NCI-H2196 treated with DMSO at 0.1 percent for 48 hours (cell line): ENCODE measurements around the gene MGAT4D.
"Not testable (repeated sequence)": the region's sequence is repeated elsewhere in the genome, so short reads cannot be mapped to it uniquely, and the experiment has no call there.

Source experiments
- DNase-seq: peaks from one replicate; lab custom pipeline; 2025; ENCODE audit not compliant: unreplicated experiment; lab: John Stamatoyannopoulos, UW

Gene MGAT4D

DNA sequence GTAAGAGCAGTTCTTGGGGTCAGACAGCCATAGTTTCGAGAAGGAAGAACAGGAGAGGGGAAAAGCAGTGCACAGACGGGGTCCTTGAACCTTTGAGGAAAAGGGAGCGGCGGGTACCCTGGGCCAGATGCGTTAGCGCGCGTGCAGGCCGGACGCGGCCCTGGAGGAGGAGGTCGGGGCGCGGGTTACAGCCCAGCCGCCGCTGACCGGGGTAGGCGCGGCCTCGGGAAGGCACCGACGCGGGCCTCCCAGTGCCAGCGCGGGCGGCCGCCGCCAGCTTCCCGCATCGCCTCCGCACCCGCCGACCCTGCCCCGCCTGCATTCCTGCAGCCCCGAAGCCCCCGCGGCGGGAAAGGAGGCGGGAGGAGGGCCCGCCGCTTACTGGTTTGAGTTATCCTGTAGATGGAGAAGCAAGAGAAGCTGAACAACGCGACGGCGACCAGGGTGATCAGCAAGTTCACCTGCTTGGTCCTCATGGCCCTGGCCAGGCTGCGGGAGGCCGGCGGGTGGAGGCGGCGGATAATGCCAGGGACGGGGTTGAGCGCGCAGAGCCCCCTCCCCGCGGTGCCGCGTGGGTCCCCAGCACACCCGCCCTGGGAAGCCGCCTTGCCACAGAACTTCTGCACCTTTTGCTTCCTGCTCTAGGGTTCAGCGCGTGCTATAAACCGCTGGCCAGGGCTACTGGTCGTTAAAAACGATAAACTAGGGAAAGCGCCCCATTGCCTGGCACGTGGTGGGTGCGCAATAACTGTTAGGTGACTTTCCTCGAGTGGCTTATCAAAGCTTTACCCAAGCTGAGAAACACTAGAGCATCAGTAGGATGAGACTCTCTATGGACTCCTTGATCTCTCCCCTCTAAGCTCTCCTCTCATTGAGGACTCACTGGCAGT, at the start of gene MGAT4D:
MGAT4D (minus strand) TSS at position 547 of the 890 bp plus-strand sequence; CDS start at position 476, 71 bp downstream.
- no peak for DNase-seq

DNA sequence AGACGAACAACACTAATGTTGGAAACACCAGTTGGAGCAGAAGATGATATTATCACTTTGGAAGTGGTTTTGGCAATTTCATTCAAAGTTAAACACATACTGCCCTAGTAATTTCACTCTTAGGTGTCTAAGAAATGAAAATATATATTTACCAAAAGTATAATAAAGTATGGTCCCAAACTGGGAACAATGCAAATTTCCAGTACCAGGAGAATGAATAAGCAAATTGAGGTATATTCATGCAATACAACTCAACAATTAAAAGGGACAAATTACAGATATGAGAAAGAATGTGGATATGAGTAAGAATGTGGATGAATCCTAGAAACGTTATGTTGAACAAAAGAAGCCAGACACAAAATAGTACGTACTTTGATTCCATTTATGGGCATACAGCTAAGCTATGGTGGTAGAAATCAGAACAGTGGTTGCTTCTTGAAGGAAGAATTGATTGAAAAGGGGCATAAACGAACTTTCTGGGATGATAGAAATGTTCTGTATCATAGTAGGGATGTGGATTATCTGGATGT, 35.9 kb upstream of the MGAT4D start:
- DNase-seq = no peak

DNA sequence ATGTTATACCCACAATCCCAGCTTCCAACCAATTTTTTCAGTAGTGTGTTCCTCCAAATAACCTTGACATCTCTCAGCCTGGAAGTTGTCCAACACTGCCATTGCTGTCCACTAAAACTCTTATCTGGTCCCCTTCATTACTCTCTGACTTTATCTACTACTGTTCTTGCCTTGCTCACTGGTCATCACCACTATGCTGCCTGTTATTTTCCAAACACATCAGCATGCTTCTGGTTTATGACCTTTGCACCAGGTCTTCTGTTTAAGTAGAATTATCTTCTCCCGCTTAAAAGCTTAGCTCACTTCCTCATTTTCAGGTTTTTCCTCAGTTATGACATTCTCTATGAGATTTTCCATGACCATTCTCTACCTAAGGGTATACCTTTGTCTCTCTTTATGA, 31.3 kb upstream of the MGAT4D start:
- DNase-seq = no peak

DNA sequence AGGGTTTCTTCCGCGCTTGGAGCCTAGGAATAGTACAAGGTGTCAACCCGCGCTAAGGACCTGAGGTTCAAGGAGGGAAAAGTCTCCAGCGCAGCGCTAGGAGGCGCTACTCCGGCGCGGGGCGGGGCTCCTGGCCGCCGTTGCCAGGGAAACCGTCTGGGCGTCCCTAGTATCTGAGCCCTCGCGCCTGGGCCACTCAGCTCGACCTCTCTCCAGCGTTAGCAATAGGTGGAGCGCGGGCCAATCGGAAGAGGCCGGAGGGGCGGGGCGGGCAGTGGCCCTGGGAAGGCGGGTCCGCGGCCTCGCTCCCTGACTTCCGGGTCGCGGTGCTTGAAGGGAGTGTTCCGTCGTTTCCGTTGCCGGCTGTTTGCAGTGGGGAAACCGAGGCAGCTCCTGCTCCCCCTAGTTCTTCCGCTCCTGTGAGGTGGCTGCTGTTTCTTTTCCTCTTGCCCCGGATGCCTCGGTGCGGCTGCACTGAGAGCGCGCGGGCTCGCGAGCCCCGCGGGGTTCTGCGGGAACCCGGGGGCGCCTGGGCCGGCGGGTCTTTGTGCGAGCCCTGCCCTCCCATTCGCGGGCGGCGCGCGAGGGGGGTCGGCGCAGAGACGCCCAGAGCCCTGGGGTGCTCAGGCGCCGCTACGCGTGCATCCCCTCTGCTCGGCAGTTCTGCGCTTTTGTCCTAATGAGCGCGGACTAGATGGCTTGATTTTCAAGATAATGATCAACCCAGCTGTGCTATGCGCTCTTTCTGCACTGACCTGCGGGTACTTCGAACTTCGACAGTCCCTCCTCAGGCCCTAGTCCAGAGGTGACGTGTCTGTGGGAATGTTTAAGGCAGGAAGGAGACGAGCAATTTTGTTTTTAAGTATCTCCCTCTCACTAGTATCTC, 26.0 kb upstream of the MGAT4D start, which contains the start of gene ELMOD2:
ELMOD2 (plus strand) TSS at position 312 of the 886 bp plus-strand sequence. CDS start 1,261 bp downstream, outside the sequence.
- DNase-seq = peak; percentile 83

DNA sequence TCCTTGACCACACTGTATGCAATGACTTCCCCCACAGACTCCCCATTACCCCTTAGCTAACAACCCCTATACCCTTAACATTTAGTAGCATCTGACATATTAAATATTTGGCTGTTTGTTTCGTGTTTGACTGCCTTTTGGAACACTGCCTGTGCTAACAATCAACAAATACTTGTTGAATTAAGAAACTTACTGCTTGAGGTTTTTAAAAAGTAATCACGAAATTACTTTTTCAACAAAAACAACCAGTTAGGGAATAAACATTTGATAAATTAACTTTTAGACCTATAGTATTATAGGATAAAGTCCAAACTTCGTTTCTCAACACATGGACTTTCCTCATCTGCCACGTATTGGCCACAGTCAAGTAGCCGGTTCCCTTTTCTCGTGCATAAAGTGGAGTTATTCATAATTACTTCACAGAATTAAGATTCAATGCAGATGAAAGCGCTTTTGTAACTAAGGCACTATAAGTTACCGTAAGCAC, 25.3 kb upstream of the MGAT4D start:
- no peak for DNase-seq

DNA sequence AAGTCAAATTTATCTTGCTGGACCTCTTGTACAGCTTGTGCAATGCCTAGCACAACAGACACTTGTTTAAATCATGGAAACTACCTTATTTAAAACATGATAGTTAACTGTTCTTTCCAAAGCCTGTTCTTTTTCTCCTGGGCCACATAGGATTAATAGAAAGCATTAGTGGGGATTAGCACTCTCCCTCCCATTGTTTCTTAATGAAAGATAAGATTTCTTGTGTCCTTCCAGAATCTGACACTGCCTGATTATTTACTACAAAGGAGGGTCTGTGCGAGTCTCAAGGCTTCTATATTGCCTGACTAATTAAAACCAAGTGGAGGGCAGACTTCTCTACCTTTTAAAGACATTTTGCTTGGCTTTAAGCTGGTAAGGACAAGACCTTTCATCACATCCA, 17.3 kb upstream of the MGAT4D start:
- DNase-seq = no peak

DNA sequence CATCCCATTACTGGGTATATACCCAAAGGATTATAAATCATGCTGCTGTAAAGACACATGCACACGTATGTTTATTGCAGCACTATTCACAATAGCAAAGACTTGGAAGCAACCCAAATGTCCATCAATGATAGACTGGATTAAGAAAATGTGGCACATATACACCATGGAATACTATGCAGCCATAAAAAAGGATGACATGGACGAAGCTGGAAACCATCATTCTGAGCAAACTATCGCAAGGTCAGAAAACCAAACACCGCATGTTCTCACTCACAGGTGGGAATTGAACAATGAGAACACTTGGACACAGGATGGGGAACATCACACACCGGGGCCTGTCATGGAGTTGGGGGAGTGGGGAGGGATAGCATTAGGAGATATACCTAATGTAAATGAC, 15.7 kb upstream of the MGAT4D start:
- not testable (repeated sequence) for DNase-seq

DNA sequence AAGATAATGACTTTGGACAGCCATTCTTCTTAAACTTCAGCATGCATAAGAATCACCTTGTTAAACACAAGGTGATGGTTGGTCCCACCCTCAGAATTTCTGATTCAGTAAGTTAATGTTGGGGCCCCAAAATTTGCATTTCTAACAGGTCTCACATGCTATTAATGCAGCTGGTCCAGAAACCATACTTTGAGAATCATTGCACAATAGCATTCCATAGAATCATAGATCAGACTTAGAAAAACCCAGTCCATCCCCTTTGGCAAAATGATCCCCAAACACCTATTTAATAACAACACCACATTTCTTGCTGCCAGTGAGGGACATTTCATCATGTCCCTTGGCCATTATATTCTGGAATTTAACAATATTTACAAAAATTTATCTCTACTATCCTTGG, 6.2 kb upstream of the MGAT4D start:
- no peak for DNase-seq

DNA sequence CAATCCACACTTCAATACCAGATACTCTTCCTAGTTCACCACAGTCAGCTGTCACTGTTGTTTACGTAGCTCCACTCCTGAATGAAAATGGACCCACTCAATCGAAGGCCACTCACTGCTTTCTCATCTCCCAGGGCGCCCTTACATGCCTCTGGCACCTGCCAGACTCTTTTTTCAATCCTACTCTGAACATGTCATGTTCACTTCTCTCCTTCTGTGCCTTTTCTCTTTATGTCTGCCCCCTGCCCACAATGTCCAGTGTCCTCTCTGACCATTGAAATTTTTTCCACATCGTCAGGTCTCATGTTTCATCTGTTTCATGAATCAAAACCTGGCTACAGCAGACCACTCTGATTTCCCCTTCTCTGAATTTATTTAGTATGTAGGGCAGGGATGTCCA, 1.3 kb upstream of the MGAT4D start:
- no peak for DNase-seq

DNA sequence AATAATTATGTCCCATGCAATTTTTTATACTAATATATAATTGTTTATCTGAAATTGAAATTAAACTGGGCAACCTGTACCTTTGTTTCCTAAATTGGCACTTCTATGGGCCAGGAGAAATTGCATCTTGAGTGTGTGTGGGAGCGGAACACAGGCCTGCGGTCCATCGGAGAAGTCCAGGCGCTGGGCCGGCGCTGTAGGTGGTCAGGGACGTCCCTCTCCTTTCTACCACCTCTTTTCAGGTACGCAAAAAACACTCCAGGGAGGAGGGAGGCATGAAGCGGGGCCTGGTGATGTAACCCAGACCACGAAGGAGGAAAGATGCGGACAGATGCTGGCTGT, 717 bp downstream of the MGAT4D start:
- DNase-seq = no peak

DNA sequence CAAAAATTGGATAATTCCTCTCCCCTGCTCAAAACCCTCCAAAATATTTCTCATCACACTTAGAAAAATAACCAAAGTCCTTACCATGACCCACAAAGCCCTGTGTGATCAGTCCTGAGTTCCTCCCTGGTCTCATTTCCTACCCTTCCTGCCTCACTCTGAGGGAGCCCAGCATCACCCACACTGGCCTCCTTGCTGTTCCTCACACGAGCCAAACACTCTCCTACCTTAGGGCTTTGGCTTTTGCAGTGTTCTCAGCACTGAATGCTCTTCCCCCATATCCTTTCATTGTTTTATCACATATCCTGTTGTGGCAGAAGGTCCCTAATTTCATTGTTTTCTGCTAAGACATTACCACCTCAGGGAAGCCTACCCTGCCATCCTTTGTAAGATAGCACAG, 12.2 kb downstream of the MGAT4D start:
- DNase-seq = no peak

DNA sequence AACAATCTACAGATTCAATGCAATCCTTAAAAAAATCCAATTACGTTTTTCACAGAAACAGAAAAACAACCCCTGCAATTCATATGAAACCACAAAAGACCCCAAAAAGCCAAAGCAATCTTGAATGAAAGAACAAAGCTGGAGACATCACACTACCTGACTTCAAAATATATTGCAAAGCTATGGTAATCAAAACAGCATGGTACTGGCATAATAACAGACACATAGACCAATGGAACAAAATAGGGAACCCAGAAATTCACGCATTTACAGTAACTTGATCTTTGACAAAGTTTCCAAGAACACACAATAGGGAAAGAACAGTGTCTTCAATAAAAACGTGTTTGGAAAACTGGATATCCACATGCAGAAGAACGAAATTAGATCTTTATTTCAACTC, 14.6 kb downstream of the MGAT4D start:
- no peak for DNase-seq

DNA sequence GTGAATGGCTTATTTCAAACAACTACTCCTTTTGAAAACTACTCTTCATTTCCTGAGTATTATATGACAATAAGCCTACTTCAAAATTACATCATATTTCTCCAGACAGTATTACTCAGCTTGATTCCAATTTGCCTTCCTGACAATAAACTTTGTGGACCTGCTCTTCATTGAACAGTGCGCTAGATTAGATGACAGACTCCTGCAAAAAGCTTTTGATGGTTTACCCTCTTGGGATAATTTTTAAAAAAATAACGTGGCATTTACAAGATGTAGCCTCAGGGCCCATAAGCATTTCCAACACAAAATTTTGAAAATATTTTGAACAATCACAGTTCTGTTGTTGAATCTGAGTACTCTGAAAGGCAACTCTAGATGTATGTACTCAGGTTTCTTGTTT, 25.9 kb downstream of the MGAT4D start:
- DNase-seq = no peak

DNA sequence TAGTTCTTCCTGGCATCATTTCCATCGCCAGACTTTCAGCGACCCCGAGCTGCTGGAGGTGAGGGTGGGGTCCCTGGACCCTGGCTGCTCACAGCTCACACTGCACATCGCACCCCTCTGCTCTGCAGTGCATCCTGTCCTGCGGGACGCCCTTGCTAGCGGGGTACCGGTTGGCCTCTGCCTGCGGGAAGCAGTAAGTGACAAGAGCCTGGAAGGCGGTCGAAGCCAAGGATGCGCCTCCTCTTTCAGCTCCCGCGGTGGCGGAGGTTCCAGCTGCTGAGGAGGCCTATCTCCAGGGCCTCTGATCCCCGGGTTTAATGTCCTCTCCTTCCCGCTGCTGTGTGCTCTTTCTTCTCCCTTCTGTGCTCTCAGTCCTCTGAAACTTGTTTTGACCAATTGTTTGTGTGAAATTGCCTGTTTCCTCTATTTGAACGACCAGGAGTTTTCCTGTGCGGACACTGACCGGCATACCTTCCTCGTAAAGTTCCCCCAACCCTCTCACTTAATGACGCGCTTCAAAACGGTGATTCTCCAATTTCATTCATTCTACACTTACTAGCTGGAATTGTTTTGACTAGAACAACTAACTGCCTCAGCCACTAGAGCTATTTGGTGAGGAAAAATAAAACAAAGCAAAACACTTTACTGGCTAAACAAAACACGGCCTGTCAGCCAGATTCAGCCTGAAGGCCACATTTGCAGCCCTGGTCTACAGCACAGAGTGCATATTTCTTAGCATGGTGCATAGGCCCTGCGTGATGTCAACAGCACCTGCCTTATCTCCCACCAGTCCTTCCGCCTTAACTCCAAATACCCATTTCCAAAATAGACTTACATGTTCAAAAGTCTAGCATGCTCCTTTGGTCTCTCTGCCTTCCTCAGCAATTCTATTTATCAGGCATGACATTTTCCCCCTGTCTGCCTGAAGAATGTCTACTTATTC, 28.0 kb downstream of the MGAT4D start:
- DNase-seq = no peak

DNA sequence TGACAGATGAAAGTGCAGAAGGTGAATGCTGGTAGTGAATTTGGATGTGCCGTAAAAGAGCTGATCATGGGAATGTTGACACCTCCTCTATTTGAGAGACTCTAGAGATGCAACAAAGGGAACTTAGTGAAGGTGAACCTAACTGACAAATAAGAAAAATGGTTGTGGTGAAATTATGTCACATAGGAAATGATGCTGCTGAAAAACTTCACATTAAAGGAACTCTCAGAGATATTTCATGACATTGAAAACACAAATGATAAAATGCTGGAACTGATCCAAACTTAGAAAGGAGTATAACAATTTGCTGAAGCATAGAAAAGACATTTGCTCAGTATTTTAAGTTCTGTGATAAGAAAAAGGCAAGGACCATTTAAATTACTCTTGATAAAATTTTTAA, 31.9 kb downstream of the MGAT4D start:
- DNase-seq = no peak

DNA sequence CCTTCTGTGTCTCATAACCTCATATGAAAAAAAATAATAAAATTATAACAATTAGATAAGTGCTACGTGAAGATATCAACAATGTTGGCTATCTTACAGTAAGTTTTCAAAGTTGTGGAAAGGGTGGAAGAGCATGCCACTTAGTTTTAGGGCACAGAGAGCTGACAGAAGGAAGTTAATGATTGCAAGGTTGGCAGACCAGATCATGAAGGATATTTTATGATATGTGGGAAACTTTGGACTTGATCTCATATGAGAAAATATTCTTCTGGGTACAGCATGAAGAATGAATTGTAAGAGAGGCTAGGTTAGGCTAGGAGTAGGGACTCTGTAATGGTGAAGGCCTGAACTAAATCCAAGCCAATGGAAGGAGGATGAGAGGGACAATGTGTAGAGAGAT, 34.5 kb downstream of the MGAT4D start:
- no peak for DNase-seq

DNA sequence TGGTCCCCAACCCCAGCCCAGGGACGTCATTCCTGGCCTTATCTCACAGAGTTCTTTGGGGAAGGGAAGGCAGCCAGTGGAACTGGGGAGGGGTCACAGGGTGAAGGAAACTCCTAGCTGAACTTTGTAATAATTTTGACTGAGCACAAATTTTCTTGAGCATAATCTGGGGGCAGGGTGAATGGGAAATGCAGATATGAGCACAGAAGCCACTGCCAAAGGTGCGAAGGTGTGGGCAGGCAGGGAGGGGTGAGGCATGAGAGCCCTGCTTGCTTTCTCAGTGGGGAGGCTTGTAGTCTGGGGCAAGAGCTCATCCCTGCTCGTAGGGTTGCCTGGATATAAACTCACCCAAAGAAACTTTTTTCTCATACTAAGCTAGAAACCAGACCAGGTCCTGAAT, 34.9 kb downstream of the MGAT4D start:
- no peak for DNase-seq

DNA sequence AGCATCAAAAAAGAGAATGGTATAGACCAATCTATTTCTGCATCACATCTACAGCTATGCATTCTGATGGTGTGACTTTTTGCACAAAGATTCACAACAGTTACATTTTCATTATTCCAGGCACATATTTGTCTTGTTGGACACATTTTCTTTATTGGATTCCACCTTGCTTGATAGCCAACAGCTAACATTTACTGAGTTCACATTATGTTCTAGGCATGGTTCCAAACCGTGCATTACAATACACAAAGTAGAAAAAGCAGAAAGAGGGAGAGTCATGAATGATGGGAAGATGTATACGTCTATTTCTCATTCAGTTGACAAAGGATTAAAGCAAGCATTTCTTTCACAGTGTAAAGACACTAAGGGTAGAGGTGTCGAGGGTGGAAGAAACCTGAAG, 47.7 kb downstream of the MGAT4D start:
- no peak for DNase-seq

DNA sequence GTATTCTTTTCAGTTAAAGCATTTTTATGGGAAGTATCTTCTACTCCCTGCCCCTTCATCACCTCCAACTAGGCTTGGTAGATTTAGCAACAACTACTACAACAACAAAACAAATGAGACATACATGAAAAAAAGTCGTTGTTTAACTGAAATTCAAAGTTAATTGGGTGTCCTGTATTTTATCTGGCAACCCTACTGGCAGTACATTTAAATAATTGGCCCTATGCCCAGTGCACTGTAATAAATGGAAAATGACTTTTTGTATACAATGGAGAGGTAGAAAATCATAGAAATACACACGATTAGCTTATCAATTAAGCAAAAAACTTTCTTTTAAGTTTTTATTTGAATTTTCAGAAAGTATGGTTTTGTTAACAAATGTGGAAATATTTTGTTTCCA, 49.3 kb downstream of the MGAT4D start:
- no peak for DNase-seq

DNA sequence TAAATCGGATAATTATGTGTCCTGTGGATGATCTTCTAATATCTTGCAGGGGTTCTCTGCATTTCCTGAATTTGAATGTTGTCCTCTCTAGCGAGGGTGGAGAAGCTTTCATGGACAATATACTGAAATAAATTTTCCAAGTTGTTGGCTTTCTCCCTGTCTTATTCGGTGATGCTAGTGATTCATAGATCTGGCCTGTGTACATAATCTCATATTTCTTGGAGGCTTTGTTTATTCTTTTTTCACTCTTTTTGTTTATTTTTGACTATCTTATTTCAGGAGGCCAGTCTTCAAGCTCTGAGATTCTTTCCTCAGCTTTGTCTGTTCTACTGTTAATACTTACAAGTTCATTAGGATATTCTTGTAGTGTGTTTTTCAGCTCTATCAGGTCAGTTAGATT, 49.9 kb downstream of the MGAT4D start:
- no peak for DNase-seq
